NCI-H1436 (cell line): Measurements from ENCODE around the gene LTO1.
A peak's percentile ranks its signal among the peaks of the same experiment; 100 is the strongest.

Source experiments
- DNase-seq: peaks from one replicate; lab custom pipeline; 2025; lab: John Stamatoyannopoulos, UW

The LTO1 gene

GRCh38 chr11:69674886-69675714 is at the start of gene LTO1:
Gene LTO1, minus strand, starts transcription at chr11:69675353. Its CDS starts 114 bp downstream, at chr11:69675239.
- DNase-seq = peak; percentile 89

- no peak for DNase-seq
Observed at GRCh38 chr11:69721745-69722144, 46.6 kb upstream of the LTO1 start.

- no peak for DNase-seq
Observed at GRCh38 chr11:69721106-69721505, 46.0 kb upstream of the LTO1 start.

GRCh38 chr11:69718912-69719311 is 43.8 kb upstream of the LTO1 start:
- no peak for DNase-seq

- DNase-seq = peak; percentile 86
Observed at GRCh38 chr11:69718147-69718546, 43.0 kb upstream of the LTO1 start.

GRCh38 chr11:69716891-69717747 is 42.0 kb upstream of the LTO1 start:
- no peak for DNase-seq

- DNase-seq = no peak
Observed at GRCh38 chr11:69716099-69716498, 40.9 kb upstream of the LTO1 start.

GRCh38 chr11:69715446-69715845 is 40.3 kb upstream of the LTO1 start:
- DNase-seq = no peak

GRCh38 chr11:69711822-69712801 is 37.0 kb upstream of the LTO1 start:
- DNase-seq = no peak

GRCh38 chr11:69708736-69709401 is 33.7 kb upstream of the LTO1 start:
- DNase-seq = no peak

GRCh38 chr11:69707176-69707575 is 32.0 kb upstream of the LTO1 start:
- no peak for DNase-seq

- DNase-seq = no peak
Observed at GRCh38 chr11:69705901-69706787, 31.0 kb upstream of the LTO1 start.

GRCh38 chr11:69705351-69705811 is 30.2 kb upstream of the LTO1 start:
- DNase-seq = peak; percentile 19

GRCh38 chr11:69704508-69705253 is 29.5 kb upstream of the LTO1 start:
- DNase-seq = no peak

- no peak for DNase-seq
Observed at GRCh38 chr11:69703768-69704507, 28.8 kb upstream of the LTO1 start, which contains the start of gene FGF19. Gene FGF19, minus strand, starts transcription at chr11:69704022. Its CDS starts 146 bp downstream, at chr11:69703876.

GRCh38 chr11:69703453-69703767 is 28.3 kb upstream of the LTO1 start:
- no peak for DNase-seq

- no peak for DNase-seq
Observed at GRCh38 chr11:69702769-69703452, 27.8 kb upstream of the LTO1 start.

- no peak for DNase-seq
Observed at GRCh38 chr11:69702239-69702691, 27.1 kb upstream of the LTO1 start.
